GM21723 (cell line): Measurements from ENCODE around the gene NCAN.
"Not testable (repeated sequence)": the region's sequence is repeated elsewhere in the genome, so short reads cannot be mapped to it uniquely, and the experiment has no call there.

ENCODE experiments used
- ATAC-seq: cut with Tn5 transposase; IDR thresholded peaks from one replicate; pipeline ENCODE4 v1.9.1; 2021; ENCODE audit warnings: mild to moderate bottlenecking, moderate library complexity; ENCODE audit not compliant: unreplicated experiment

Gene NCAN

GRCh38 chr19:19223636-19224035 is 11.9 kb downstream of the NCAN start:
- ATAC-seq: no peak

GRCh38 chr19:19224150-19224851 is 12.5 kb downstream of the NCAN start:
- no peak for ATAC-seq

- no peak for ATAC-seq
These were observed 13.2 kb downstream of the NCAN start for GRCh38 chr19:19224852-19225494.

- no peak for ATAC-seq
These were observed 14.4 kb downstream of the NCAN start for GRCh38 chr19:19226204-19226603.

GRCh38 chr19:19226663-19227062 is 14.9 kb downstream of the NCAN start:
- no peak for ATAC-seq

GRCh38 chr19:19227217-19227616 is 15.5 kb downstream of the NCAN start:
- ATAC-seq: no peak

GRCh38 chr19:19229701-19230100 is 17.9 kb downstream of the NCAN start:
- ATAC-seq: no peak

GRCh38 chr19:19230999-19231398 is 19.2 kb downstream of the NCAN start:
- no peak for ATAC-seq

GRCh38 chr19:19232261-19232721 is 20.5 kb downstream of the NCAN start:
- no peak for ATAC-seq

- ATAC-seq: no peak
These were observed 22.6 kb downstream of the NCAN start for GRCh38 chr19:19234220-19234816.

GRCh38 chr19:19236173-19236572 is 24.4 kb downstream of the NCAN start:
- no peak for ATAC-seq

GRCh38 chr19:19238126-19238894 is 26.6 kb downstream of the NCAN start:
- no peak for ATAC-seq

- no peak for ATAC-seq
These were observed 27.9 kb downstream of the NCAN start for GRCh38 chr19:19239675-19240074.

- ATAC-seq: no peak
These were observed 28.7 kb downstream of the NCAN start for GRCh38 chr19:19240476-19240875.

- ATAC-seq: no peak
These were observed 38.5 kb downstream of the NCAN start for GRCh38 chr19:19250196-19250801.

- not testable (repeated sequence) for ATAC-seq
These were observed 41.7 kb downstream of the NCAN start for GRCh38 chr19:19253409-19253808.

GRCh38 chr19:19256072-19256969 is 44.6 kb downstream of the NCAN start:
- ATAC-seq: no peak

- ATAC-seq: no peak
These were observed 45.4 kb downstream of the NCAN start for GRCh38 chr19:19257137-19257536.

GRCh38 chr19:19257836-19258588 is 46.3 kb downstream of the NCAN start:
- ATAC-seq: no peak
